ENCODE results near the gene ARAP3.
"Not testable (repeated sequence)": the region's sequence is repeated elsewhere in the genome, so short reads cannot be mapped to it uniquely, and the experiment has no call there.

Gene ARAP3

DNA sequence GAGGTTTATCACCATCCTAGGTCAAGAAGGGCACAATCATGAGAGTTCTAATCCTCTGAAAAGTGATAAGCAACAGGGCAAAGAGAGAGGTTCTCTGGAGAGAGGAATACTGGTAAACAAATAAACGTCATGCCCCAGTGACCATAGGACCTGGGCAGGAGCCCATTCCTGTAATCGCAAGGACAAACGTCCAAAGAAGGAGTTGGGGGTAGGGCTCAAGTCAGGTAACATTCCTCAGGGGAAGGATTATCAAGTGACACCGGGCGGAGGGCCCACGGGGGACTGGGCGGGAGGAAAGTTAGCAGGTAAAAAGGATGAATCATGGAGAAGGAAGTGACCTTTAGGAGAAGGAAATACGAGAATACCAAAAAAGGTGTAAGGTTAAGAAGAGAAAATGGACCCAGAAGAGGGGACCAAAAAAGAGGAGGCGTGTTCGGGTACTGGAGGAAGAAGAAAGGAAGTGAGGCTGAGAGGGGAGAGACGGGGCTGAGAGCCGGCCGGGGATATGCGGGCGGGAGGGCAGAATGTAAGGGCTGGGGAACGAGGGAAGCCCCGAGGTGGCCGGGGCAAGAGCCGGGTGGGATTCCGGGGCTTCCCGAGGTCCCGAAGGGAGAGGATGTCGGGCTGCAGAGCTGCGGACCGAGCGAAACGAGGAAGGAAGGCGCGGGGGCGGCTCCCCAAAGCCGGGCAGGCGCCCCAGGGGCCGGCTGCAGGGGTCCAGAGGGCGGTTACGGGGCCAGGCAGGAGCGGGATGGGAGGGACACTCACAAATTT, 63.8 kb downstream of the ARAP3 start:
- peak in 1 of 2 donors; percentile 34 for DNase-seq (ENCODE audit: low read depth in 1 of 2, low spot score in 1 of 2)

DNA sequence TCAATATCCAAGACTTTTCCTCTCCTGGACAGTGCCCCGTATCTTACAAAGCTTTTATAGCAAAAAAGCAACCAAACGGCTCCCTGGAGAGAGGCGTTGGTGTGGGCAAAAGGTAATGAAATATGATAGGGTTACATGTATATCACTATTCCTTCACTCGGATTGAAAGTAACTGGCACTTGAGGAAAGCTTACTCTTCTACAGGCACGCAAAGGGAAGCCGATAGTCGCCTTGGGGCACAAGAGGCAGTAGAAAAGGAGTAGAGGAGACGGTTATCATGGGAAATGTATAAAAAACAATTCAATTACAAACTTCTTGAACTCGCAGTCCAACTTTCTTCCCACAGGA, 64.4 kb downstream of the ARAP3 start:
- no peak for DNase-seq (ENCODE audit: low read depth in 1 of 2, low spot score in 1 of 2)

DNA sequence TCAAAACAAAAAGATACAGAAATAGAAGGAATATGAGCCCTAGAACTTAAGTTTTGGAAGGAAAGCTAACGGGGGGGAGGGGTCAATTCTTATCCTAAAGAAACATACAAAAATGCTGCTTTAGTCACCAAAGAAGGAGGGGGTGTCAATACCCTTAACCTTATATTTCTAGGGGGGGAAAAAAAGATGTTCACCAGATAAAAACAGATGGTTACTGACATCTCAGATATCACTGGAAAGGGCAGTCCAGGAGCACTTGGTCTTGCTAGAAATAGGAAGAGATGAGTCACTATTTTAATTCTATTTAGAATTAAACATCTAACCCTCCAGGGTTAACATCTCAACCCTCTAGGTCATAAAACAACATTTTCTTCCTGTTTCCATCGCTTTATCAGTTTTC, 64.9 kb downstream of the ARAP3 start:
- DNase-seq (ENCODE audit: low read depth in 1 of 2, low spot score in 1 of 2): no peak

DNA sequence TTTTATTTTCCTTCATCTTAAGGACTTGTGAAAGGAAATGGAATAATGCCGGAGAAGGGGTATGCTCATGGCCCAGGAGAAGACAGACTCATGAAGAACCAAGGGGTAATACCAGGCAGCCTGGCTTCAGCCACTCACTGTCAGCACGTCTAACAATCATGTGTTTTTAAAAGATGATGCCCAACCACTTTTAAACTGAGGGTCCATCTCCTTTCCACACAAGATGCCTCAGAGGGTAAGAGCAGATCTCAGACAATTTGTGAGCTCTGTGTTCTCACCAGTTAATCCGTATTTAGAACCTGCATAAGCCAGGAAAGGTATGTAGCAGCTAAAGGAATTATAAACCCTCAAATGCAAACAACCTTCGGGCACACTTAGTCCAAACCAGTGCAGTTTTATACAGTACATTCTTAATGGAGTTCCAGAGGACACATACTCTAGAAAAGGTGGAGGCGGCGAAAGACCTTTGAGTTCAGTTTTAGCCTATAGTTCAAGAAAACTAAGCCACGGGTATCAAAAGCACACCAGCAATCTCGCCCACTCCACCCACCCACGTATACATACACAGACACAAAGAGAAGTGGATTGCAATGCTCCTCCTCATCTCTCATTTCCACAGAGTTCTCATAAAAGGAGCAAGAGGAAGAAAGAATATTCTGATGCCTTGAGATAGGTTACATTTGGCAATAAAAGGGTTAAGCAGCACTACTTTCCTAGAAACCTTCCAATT, 65.9 kb downstream of the ARAP3 start:
- DNase-seq (ENCODE audit: low read depth in 1 of 2, low spot score in 1 of 2): no peak

DNA sequence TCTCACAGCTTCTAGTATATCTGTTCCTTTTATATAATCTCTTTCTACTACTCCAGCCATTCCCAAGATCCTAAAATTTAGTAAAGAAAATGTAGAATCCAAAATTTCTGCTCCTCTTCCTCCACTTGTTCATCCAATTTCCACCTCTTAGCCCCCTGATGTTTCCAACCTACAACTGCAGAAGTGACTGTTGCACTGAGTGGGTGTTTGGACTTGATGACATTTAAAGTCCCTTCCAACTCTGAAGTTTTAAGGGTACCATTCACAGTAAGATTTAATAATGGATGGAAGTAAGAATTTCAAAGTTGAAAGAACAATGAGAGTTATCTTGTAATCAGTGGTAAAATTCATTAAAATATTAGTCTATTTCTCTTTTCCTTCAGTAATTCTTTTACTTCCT, 68.7 kb downstream of the ARAP3 start:
- no peak for DNase-seq (ENCODE audit: low read depth in 1 of 2, low spot score in 1 of 2)

DNA sequence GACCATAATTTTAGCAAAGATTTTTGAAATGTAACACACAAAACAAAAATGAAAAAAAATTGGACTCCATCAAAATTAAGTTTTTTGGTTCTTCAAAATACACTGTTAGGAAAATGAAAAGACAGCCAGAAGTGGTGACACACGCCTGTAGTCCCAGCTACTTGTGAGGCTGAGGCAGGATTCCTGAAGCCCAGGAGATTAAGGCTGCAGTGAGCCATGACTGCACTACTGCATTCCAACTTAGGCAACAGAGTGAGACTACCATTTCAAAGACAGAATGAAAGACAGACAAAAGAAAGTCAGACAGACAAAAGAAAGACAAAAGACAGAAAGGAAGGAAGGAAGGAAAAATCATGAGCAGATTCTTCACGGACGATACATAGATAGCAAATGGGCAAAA, 70.7 kb downstream of the ARAP3 start:
- no peak for DNase-seq (ENCODE audit: low read depth in 1 of 2, low spot score in 1 of 2)

DNA sequence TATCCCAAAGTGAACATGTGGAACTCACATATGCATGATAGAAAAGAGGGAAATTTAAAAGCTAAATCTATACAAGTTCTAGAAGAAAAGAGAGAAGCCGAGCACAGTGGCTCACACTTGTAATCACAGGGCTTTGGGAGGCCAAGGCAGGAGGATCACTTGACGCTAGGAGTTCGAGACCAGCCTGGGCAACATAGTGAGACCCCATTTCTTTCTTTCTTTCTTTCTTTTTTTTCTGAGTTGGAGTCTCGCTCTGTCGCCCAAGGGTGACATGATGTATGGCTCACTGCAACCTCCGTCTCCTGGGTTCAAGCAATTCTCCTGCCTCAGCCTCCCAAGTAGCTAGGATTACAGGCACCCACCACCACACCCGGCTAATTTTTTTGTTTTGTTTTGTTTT, 72.1 kb downstream of the ARAP3 start:
- not testable (repeated sequence) for DNase-seq (ENCODE audit: low read depth in 1 of 2, low spot score in 1 of 2)

DNA sequence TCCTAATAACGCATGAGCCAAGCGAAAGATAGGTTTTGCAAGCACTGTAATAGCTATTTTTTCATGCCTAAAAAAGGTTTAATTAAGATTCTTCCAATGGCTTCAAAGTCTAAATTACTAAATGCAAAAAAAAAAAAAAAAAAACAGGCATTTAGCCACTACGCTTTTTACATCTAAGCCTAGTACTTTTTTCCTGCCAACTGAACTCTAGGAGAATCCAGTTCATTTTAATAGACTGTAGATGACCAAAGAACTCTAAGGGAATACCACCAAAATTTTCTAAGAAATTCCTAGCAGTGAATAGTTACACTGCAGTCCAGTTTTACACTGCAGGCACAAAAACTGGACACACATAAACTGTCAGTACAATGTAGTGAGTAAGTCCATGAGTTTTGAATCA, 73.0 kb downstream of the ARAP3 start:
- DNase-seq (ENCODE audit: low read depth in 1 of 2, low spot score in 1 of 2): no peak

DNA sequence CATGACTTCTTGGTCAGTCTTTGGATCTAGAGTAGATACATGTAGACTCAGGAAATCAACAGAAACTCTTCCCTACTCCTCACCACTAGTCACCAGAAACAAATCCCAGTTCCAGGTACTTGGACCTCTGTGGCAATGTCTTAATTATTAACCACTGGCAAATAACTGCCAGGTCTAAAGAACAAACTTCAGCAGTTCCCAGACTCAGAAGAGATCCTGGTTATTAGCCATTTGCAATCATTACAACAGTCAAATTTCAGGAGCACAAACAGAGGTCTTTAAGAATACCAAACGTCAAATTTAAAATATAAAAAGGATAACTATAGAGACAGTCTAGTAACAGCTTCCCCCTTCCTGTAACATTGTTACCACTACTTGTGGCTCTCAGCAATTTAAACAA, 73.5 kb downstream of the ARAP3 start:
- DNase-seq (ENCODE audit: low read depth in 1 of 2, low spot score in 1 of 2): no peak

DNA sequence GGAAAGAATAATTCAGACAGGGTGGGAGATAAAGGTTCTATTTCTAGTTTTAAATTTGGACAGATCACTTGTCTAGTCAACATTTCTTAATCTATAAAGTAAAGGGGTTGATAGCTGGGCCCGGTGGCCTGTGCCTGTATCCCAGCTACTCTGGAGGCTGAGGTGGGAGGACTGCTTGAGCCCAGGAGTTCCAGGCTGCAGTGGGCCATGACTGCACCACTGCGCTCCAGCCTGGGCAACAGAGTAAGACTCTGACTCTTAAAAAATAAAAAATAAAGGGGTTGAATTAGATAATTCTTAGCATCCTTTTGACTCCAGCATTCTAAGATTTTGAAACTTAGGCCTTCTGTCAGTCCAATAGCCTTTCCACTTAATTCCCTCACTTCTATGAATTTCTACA, 74.0 kb downstream of the ARAP3 start:
- DNase-seq (ENCODE audit: low read depth in 1 of 2, low spot score in 1 of 2): no peak

DNA sequence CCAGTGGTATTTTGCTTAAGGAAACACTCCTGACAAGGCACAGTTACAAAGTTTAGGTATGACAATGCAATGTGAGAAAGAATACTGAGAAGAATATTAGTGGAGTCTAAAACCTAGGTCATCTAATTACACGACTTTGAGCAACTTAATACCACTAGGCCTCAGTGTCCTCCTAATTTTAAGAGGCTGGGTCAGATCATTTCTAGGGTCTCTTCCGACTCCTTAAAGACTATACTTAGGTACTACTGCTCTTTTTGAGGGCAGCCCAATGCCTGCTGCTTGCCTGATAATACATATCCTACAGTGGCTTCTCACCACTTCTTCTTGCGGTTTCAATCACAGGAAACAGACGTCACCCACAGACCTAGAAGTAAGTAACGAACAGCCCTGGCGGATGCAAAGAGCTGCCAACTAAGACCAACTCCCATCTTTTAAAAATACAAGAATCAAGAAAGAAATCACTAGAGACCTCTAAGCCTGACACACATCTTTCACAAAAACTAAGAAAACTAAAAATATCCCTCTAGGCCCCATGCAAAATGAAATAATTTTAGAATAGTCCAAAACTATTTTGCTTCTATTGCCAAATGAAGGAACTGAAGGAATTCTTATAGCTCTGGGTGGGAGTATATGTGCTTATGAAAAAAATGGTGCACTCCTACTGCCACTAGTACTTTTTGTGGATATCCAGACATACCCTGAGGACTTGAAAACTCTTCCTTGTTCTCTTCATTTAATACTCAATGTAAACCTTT, 76.3 kb downstream of the ARAP3 start:
- DNase-seq (ENCODE audit: low read depth in 1 of 2, low spot score in 1 of 2): peak; percentile 24 to 49

DNA sequence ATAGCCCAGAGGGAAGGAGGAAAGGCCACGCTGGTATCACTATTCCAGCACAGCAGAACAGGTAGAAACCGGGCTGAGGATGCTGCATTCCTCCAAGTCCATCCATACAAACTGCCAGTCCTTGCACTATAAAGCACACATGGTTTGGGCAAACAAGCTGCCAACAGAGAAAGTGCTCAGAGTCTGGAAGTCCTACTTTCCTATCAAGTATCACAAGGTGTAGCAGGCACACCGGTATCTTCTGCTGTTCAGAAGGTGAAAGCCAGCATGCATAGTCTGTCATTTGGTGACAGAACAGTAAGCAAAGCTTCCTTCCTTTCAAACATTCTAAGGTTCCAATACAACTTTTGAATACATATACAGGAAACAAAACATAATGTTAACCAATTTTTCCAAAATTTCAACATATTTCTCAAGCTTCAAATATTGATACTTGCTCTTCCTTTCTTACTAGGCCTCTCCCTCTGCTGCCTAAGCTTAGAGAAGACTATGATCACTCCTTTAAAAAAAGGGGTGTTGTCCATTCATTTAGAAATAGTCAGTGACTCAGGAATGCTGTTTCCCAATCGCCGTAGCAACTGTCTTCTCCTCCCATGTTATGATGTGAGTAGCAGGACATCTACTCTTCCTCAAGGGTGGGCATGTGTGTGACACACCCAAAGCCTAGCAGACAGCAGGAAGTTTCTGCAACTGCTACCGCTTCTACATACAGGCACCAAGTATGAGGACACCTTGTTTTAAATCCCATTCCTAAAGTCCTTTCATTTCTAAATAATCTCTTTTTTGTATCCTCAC, 77.9 kb downstream of the ARAP3 start:
- DNase-seq (ENCODE audit: low read depth in 1 of 2, low spot score in 1 of 2): no peak
